Omental fat pad (tissue), 4 donors: ENCODE data around the gene MCM5. TPM values are rescaled to one million over a fixed set of nuclear protein-coding genes. Genes with fewer than 3 reads are reported as not detected.

Experiments used
- ATAC-seq: fragments of 150-250 bp; one replicate; pipeline ENCODE4 v1.9.1; 2016; ENCODE audit warnings: mild to moderate bottlenecking, moderate library complexity; ENCODE audit not compliant: low FRiP score
- DNase-seq: peaks from one replicate; pipeline ENCODE4 v3.0.0-alpha.2; 2019; ENCODE audit warnings: low spot score
- CTCF ChIP-seq, 3 donors: fragments of 450-650 bp; IDR thresholded peaks; one replicate each; pipeline ENCODE4 v1.5.1; 2016 to 2017; ENCODE audit warnings: antibody characterized with exemption in 3 of 3, mild to moderate bottlenecking in 3 of 3, moderate library complexity in 2 of 3
- total RNA-seq, 4 donors: library from RNA; depleted of rRNA; stranded (reverse); fragments of >200 nt; gene quantifications; one replicate each; pipeline ENCODE4 v1.1.0, GENCODE V29; 2016

The MCM5 gene
- total RNA-seq, 4 donors from 2014 or later = 10.5 to 22.5 (median 13.9) TPM

- no peak for TF ChIP-seq CTCF (IDR thresholded peaks at IDR 0.05)
- DNase-seq = no peak
- ATAC-seq = no peak
Measured at GRCh38 chr22:35473971-35474370, 74.0 kb downstream of the MCM5 start.

Other genes starting within 250 kb of the MCM5 start
- 10 to 100 TPM; 10.9 to 17.8 (median 12.3) TPM for gene HMGXB4, start 142.6 kb upstream of the MCM5 start, total RNA-seq
- gene TOM1, start 100.2 kb upstream of the MCM5 start, total RNA-seq = 100 to 1,000 TPM in 1 of 4 donors, 10 to 100 TPM in 3; 65.6 to 109 (median 93.2) TPM
- gene HMOX1, start 19.0 kb upstream of the MCM5 start, total RNA-seq = 100 to 1,000 TPM in 2 of 4 donors, 10 to 100 TPM in 2; 32.8 to 625 (median 159) TPM
- gene RASD2, start 140.7 kb downstream of the MCM5 start, total RNA-seq = 1 to 10 TPM in 1 of 4 donors, under 1 TPM in 3; 0.19 to 2.8 (median 0.57) TPM
- under 1 TPM in 1 of 4 donors, not detected in 3; 0.44 TPM for gene MB, start 217.2 kb downstream of the MCM5 start, total RNA-seq
- 100 to 1,000 TPM in 1 of 4 donors, 10 to 100 TPM in 3; 53.8 to 104 (median 75.1) TPM for gene APOL6, start 248.3 kb downstream of the MCM5 start, total RNA-seq